LNCAP (cell line): ENCODE measurements around the gene ERMARD.

Experiments used
- CTCF ChIP-seq: fragments of 450-650 bp; IDR thresholded peaks from 2 replicates; pipeline ENCODE4 v1.5.1; 2017; ENCODE audit warnings: mild to moderate bottlenecking

Gene ERMARD

GRCh38 chr6:169807229-169807628 is 55.8 kb downstream of the ERMARD start:
- no peak for TF ChIP-seq CTCF

- no peak for TF ChIP-seq CTCF
These were observed 56.5 kb downstream of the ERMARD start for GRCh38 chr6:169807699-169808607.

GRCh38 chr6:169808608-169808967 is 57.2 kb downstream of the ERMARD start:
- no peak for TF ChIP-seq CTCF

GRCh38 chr6:169809386-169809785 is 58.0 kb downstream of the ERMARD start:
- TF ChIP-seq CTCF, result no peak

- TF ChIP-seq CTCF, result no peak
These were observed 58.9 kb downstream of the ERMARD start for GRCh38 chr6:169810066-169810989.

GRCh38 chr6:169811072-169811471 is 59.6 kb downstream of the ERMARD start:
- no peak for TF ChIP-seq CTCF

GRCh38 chr6:169811521-169812256 is 60.3 kb downstream of the ERMARD start:
- no peak for TF ChIP-seq CTCF
